ENCODE data around the gene SERPINA12. TPM values are rescaled to one million over a fixed set of nuclear protein-coding genes. Genes with fewer than 3 reads are reported as not detected.

SERPINA12 gene
- total RNA-seq, 1 donor from 2014 or later, result not detected

GRCh38 chr14:94467728-94468520, 41.3 kb downstream of the SERPINA12 start:
- Histone ChIP-seq H3K36me3 (ENCODE audit: control insufficient read depth, insufficient read depth, low read length) (no peaks in the 10 kb centered on the region), H3K27me3 (ENCODE audit: control insufficient read depth, insufficient read depth, low read length) (no peaks in the 10 kb centered on the region), H3K4me3 (ENCODE audit: low read depth, low read length) (no peak overlapping the region)
- TF ChIP-seq CTCF (IDR thresholded peaks at IDR 0.05; ENCODE audit: insufficient read depth, low read length, poor library complexity, severe bottlenecking), result no peak
- DNase-seq (ENCODE audit: low read depth), result no peak

GRCh38 chr14:94466706-94467370, 42.4 kb downstream of the SERPINA12 start:
- no peaks in the 10 kb centered on the region for H3K27me3 ChIP-seq (ENCODE audit: control insufficient read depth, insufficient read depth, low read length)
- H3K36me3 ChIP-seq (ENCODE audit: control insufficient read depth, insufficient read depth, low read length), result no peaks in the 10 kb centered on the region
- no peak for TF ChIP-seq CTCF (IDR thresholded peaks at IDR 0.05; ENCODE audit: insufficient read depth, low read length, poor library complexity, severe bottlenecking)
- no peak for DNase-seq (ENCODE audit: low read depth)
- no peak overlapping the region for H3K4me3 ChIP-seq (ENCODE audit: low read depth, low read length)

GRCh38 chr14:94465042-94465441, 44.2 kb downstream of the SERPINA12 start:
- Histone ChIP-seq H3K36me3 (ENCODE audit: control insufficient read depth, insufficient read depth, low read length) (no peaks in the 10 kb centered on the region), H3K4me3 (ENCODE audit: low read depth, low read length) (no peak overlapping the region), H3K27me3 (ENCODE audit: control insufficient read depth, insufficient read depth, low read length) (no peaks in the 10 kb centered on the region)
- TF ChIP-seq CTCF (IDR thresholded peaks at IDR 0.05; ENCODE audit: insufficient read depth, low read length, poor library complexity, severe bottlenecking), result no peak
- DNase-seq (ENCODE audit: low read depth), result no peak

GRCh38 chr14:94464290-94464689, 45.0 kb downstream of the SERPINA12 start:
- no peaks in the 10 kb centered on the region for H3K27me3 ChIP-seq (ENCODE audit: control insufficient read depth, insufficient read depth, low read length)
- TF ChIP-seq CTCF (IDR thresholded peaks at IDR 0.05; ENCODE audit: insufficient read depth, low read length, poor library complexity, severe bottlenecking), result no peak
- no peak for DNase-seq (ENCODE audit: low read depth)
- no peak overlapping the region for H3K4me3 ChIP-seq (ENCODE audit: low read depth, low read length)
- H3K36me3 ChIP-seq (ENCODE audit: control insufficient read depth, insufficient read depth, low read length), result no peaks in the 10 kb centered on the region

GRCh38 chr14:94462763-94463572, 46.3 kb downstream of the SERPINA12 start:
- no peaks in the 10 kb centered on the region for H3K36me3 ChIP-seq (ENCODE audit: control insufficient read depth, insufficient read depth, low read length)
- TF ChIP-seq CTCF (IDR thresholded peaks at IDR 0.05; ENCODE audit: insufficient read depth, low read length, poor library complexity, severe bottlenecking), result no peak
- no peak for DNase-seq (ENCODE audit: low read depth)

More at GRCh38 chr14:94462763-94463572, 46.3 kb downstream of the SERPINA12 start:
- no peak overlapping the region for H3K4me3 ChIP-seq (ENCODE audit: low read depth, low read length)
- no peaks in the 10 kb centered on the region for H3K27me3 ChIP-seq (ENCODE audit: control insufficient read depth, insufficient read depth, low read length)

Data from kidney epithelial cell (primary cell).